IPS-NIHi7 (cell line): ENCODE measurements around the gene NUP210.
"Not testable (repeated sequence)": the region's sequence is repeated elsewhere in the genome, so short reads cannot be mapped to it uniquely, and the experiment has no call there.

Experiments used
- DNase-seq: peaks from one replicate; pipeline ENCODE4 v3.0.0; 2012; ENCODE audit warnings: mixed read lengths; ENCODE audit errors: extremely low spot score

NUP210 gene

DNA sequence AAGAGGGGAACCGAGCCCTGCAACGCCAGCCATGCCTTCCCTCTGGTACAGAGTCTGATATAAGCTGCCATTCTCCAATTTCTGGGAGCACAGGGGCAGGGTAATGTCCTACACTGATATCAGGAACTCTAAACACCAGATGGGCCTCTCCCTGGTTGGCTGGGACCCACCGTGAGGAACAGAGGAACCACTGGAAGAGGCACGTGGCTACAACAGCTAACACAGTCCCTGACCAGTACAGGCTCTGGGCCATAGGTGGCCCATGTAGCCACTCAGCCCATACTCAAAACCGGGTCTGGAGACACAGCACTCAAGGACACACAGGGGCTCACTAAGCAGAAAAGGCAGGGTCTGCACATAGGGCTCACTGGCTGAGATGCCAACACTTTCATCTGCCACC lies 13.9 kb downstream of the NUP210 start:
- DNase-seq, result no peak

GRCh38 chr3:13405614-13406013 lies 14.5 kb downstream of the NUP210 start:
- no peak for DNase-seq

- no peak for DNase-seq
Observed at GRCh38 chr3:13404626-13405452, 15.3 kb downstream of the NUP210 start.

DNA sequence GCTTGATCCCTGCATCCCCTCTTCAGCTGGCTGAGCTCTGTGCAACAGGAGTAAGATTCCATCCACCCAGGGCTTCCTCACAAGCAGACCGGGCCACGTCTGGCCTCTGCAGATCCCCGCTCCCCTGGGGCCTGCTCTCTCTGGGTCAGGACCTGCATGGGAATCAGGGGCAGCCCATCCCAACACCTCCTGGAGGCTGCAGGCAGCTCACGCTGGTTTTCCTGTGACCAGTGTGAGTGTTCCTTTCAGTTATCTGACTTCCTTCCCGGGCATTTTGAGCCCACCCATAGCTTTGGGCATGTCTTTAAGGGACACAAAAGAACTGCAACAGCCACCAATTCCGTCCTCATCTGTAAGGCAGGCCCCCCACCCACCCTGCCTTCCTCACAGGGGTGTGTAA lies 16.3 kb downstream of the NUP210 start:
- DNase-seq, result no peak

- DNase-seq, result no peak
Observed at GRCh38 chr3:13403213-13403819, 16.8 kb downstream of the NUP210 start.

DNA sequence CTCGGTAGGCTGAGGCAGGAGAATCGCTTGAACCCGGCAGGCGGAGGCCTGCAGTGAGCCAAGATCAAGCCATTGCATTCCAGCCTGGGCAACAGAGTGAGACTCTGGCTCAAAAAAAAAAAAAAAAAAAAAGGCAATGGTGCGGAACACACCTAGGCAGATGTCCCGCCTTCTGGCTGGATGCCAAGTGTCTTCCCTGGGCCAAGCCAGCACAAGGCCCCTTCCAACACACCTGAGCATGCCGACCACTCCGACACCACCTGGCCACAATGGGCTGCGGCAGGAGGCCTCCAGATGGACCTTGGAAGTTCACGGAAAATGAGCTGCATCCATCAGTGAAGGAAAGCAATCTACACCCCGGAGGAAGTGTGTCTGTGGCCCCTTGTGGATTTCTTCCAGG lies 19.0 kb downstream of the NUP210 start:
- DNase-seq, result no peak

- no peak for DNase-seq
Observed at GRCh38 chr3:13400114-13400673, 19.9 kb downstream of the NUP210 start.

DNA sequence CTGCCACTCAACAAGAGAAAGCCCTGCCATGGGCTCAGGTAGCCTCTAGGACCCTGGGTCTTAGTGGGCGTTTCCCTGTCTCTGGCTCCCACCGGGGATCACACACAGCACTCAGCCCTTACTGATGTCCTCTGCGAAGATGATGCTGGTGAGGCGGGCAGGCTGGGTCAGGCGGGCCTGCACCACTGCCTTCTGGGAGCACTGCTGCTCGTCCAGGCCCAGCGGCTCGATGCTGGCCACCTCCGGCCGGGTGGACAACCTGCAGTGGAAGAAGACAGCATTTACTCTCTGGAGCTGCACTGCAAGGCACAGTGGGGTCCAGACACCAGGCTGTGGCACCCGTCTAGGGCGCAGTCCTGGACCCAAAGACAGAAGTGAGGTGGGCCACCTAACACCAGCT lies 20.5 kb downstream of the NUP210 start:
- no peak for DNase-seq

- DNase-seq, result no peak
Observed at GRCh38 chr3:13397316-13397715, 22.8 kb downstream of the NUP210 start.

DNA sequence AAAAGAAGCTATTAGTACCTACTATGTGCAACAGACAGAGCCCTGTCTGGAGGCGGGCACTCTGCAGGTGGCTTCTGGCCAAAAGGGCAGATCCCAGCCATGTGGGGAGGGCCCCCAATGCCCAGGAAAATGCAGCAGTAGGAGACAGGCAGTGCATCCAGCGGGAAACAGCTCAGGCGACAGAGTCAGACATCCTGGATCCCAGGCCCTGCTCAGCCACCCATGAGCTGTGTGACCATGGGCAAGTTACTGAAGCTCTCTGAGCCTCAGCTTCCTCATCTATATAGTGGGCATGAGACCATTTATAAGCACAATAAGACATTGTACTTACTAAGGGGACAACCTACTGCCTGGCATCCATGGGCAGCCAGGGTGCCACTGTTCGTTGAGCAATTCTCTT lies 25.8 kb downstream of the NUP210 start:
- no peak for DNase-seq

DNA sequence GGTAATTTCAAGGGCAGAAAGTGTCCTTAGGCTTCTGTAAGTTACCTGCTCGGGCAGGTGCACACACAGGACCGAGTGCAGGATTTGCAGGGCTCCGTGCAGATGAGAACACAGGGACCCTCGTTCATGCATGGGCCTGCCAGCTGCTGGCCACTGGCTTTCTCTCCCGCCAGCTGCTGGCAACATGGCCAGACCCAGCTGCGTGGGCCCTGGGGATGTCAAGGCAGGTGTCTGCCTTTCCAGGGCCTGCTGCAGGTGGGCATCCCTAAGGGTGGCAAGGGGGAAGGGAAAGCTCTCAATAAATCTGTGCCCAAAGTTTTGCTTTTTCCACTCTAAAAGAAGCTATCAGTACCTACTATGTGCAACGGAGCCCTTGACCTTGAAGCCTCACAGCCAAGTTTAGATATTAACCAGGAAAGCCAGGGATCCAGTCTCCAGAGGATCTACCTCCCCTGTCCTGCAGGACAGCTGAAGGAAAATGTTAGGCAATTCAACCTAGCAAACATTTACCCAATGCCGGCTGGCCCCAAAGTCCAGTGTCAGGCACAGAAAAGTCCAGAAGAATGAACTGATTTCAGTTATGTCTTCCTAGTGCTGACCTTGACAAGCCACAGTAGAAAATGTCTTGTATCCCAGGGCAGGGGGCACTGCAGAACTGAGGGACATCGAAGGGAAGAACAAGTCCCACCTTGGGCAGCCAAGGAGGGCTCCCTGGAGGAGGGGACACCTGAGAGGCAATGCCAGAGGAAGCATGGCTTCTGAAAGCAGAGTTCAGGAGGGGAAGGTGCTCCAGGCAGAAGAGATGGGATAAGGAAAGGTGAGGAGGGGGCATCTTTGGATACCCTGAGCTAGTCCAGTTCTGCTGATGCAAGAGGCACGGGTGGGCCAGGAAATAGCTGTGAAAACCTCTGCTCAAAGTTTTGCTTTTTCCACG lies 26.4 kb downstream of the NUP210 start:
- DNase-seq, result no peak

DNA sequence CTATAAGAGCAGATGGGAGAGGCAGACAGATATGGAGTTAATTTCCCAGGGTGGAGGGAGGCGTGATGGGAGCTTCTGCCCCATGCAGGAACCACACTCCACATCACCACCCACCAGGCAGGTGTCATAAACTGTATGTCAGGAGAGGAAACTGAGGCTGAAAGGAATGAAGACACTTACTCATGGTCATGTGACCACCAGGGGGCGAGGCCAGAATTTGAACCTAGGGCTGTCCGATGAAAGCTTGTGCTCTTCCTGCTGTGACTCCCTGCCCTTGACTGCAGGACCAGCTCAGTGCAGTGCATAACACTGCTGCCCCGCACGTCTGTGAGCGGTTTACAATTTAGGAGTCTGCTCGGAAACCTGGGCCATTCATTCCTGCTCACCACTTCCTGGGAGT lies 28.8 kb downstream of the NUP210 start:
- no peak for DNase-seq

GRCh38 chr3:13389378-13389777 lies 30.7 kb downstream of the NUP210 start:
- DNase-seq, result no peak

DNA sequence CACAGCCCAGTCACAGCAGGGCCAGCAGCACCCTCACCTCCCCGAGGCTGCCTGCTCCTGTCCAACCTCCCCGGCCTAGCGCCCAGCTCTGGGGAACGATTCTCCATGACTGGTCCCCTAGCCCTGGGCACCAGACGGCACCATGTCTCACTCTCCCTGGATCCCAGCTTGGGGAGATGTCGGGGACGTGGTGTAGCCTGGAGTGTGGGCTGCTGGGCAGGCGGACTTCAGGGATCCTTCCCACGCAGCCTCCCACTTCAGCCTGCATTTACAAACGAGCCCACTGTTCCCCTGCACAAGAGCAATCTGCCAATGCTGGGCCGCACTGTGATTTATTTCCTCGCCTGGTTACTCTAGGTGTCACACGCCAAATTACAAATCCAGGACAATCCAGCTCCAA lies 31.3 kb downstream of the NUP210 start:
- no peak for DNase-seq

DNA sequence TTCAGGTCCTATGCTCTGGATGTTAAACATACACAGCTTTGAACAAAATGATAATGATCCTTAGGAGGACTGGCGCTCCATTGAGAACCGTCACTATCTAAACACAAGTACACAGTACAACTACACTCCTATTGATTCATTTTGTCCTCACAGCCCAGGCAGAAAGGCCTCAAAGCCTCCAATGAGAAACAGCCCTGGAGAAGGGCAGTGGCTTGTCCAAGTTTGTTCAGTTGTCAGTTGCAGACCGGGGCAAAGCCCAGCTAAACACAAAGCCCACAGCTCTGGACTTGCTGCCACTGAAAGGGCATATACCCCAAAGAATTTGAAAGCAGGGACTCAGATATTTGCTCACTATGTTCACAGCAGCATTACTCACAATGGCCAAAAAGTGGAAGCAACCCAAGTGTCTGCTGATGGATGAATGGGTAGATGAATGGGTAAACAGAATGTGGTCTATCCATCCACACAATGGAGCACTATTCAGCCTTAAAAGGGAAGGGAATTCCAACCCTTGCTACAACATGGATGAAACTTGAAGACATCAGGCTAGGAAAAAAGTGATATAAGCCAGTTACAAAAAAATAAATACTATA lies 34.7 kb downstream of the NUP210 start:
- no peak for DNase-seq

DNA sequence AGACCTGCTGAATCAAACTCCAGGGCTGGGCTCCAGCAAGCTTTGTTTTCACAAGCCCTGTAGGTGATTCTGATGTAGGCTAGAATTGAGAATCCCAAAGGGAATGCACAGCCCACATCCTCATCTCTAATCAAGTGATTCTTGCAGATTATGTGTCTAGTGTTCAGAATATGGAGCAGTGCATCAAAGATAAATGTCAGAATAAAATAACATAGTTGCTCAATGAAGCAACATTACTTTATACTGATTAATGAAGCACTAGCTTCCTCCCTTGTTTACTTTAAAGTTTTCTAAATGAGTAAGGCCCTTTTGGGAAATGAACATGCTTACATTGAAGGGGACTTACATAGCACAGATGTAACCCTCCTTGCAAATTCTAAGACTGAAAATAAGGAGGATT lies 39.2 kb downstream of the NUP210 start:
- no peak for DNase-seq

GRCh38 chr3:13379201-13379830 lies 40.8 kb downstream of the NUP210 start:
- no peak for DNase-seq

DNA sequence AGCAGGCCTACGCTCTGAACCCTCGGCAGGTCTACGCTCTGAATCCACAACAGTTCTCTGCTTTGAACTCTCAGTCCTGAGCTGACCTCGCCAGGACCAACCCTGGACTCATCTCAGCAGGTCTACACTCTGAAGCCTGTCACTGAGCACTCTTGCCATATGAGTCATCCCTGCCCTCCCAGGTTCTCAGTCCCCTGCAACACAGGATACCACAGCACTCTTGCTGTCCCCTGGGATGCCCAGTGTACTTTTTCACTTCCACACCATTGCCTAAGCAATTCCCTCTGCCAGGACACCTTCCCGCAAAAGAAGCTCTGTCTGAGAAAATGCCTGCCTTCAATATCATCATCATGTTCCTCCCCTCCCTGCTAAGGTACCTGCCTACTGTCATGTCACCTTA lies 42.0 kb downstream of the NUP210 start:
- no peak for DNase-seq

GRCh38 chr3:13377741-13378140 lies 42.4 kb downstream of the NUP210 start:
- not testable (repeated sequence) for DNase-seq

- no peak for DNase-seq
Observed at GRCh38 chr3:13377021-13377420, 43.1 kb downstream of the NUP210 start.

DNA sequence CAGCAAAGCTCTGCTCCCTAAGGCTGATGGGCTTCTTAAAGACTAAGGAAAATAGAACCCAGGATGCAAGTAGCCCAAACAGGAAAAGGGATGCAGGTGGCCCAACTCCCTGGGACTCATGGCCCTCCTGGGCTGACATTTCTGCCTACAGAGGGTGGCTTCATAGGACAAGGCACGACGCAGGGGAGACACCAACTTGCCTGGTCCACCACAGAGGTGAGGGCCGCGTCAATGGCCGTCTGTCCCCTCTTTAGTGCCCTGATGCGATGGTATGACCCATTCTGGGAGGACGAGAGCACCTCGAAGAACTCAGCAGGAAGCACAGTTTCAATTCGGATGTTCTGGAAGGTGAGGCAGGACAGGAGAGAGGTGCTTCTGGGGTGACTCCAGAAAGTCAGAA lies 44.0 kb downstream of the NUP210 start:
- no peak for DNase-seq
